ENCODE data around the gene PIK3R5. TPM values are rescaled to one million over a fixed set of nuclear protein-coding genes. Genes with fewer than 3 reads are reported as not detected.

Gene PIK3R5
- total and polyA plus RNA-seq, 2 donors (not counting 1 experiment from before 2014, with no cell fraction given), result 63.1 to 70.0 TPM

DNA sequence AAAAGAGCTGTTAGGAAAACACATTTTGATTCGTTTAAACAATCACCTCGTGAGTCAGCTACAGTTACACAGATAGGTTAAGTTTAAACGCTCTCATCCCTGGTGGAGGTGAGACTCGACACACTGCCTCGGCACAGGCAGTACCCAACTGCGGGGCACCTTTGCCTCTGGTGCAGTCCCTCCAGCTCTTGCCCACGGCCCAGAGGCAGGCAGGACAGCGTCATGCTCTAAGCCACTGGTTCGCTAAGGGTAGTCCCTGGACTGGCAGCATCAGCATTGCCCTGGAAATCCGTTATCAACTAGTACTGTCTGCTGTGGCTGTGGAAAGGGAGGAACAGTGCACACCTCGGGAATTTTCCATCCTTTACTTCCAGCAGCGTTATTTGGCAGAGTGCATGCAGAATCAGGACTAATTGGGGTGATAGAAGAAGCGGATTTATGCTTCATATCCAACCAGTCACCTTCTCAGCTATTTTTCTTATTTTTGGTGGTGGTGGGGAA is 94.4 kb downstream of the PIK3R5 start:
- peaks cover 27% of the 10 kb centered on the region for H3K4me1 Mint-ChIP-seq
- Histone ChIP-seq H3K4me2 (replicated peaks; ENCODE audit: low read depth, low read length, poor library complexity, severe bottlenecking) (no peak overlapping the region), H3K4me3 (ENCODE audit: control extremely low read depth in 1 of 5, extremely low read depth in 1 of 5, insufficient read depth in 1 of 5, low read depth in 2 of 5, low read length in 4 of 5) (no peak overlapping the region), H3K27ac (ENCODE audit: low read length in 2 of 2) (no peak overlapping the region), H3K9me3 (ENCODE audit: control extremely low read depth in 1 of 3, control insufficient read depth in 2 of 3, insufficient read depth in 1 of 3, low read length in 2 of 3) (no peaks in the 10 kb centered on the region), H3K4me1 (ENCODE audit: control insufficient read depth in 2 of 2, insufficient read depth in 2 of 2, low read length in 2 of 2) (peaks cover 5 to 25% of the 10 kb centered on the region in 2 donors), H3K36me3 (replicated peaks in 1 of 2; ENCODE audit: control extremely low read depth in 1 of 2, control insufficient read depth in 1 of 2, extremely low read depth in 1 of 2, insufficient read depth in 2 of 2, low read length in 1 of 2) (no peaks in the 10 kb centered on the region), H4K20me1 (ENCODE audit: control insufficient read depth, insufficient read depth, low read length, poor library complexity, severe bottlenecking) (no peaks in the 10 kb centered on the region), H3K27me3 (replicated peaks in 1 of 4; ENCODE audit: control extremely low read depth in 1 of 4, control insufficient read depth in 3 of 4, insufficient read depth in 4 of 4, low read length in 3 of 4) (no peaks in the 10 kb centered on the region), H3K79me2 (ENCODE audit: control insufficient read depth, insufficient read depth, low read length) (no peaks in the 10 kb centered on the region), H3K9ac (ENCODE audit: low read length) (no peak overlapping the region), H2AFZ (ENCODE audit: insufficient read depth, low read depth, low read length, poor library complexity, severe bottlenecking) (no peak overlapping the region)
- WGBS (ENCODE audit: insufficient coverage), result 96% methylated on average over 9 of the region's 13 CpGs
- intact Hi-C loops (cut with micrococcal nuclease), result no loop called here
- ChIA-PET CTCF (no interaction called here), POLR2A (no interaction called here)
- H3K4me3 Mint-ChIP-seq, result no peak overlapping the region
- TF ChIP-seq EZH2 (IDR thresholded peaks at IDR 0.05; ENCODE audit: borderline replicate concordance, insufficient read depth, low read depth, low read length, poor library complexity, severe bottlenecking), result no peak
- H3K27ac Mint-ChIP-seq, result no peak overlapping the region
- no peaks in the 10 kb centered on the region for H3K9me3 Mint-ChIP-seq (ENCODE audit: insufficient read depth)
- H3K27me3 Mint-ChIP-seq, result no peaks in the 10 kb centered on the region
- DNase-seq (no peak), ATAC-seq (ENCODE audit: low read depth) (no peak)

DNA sequence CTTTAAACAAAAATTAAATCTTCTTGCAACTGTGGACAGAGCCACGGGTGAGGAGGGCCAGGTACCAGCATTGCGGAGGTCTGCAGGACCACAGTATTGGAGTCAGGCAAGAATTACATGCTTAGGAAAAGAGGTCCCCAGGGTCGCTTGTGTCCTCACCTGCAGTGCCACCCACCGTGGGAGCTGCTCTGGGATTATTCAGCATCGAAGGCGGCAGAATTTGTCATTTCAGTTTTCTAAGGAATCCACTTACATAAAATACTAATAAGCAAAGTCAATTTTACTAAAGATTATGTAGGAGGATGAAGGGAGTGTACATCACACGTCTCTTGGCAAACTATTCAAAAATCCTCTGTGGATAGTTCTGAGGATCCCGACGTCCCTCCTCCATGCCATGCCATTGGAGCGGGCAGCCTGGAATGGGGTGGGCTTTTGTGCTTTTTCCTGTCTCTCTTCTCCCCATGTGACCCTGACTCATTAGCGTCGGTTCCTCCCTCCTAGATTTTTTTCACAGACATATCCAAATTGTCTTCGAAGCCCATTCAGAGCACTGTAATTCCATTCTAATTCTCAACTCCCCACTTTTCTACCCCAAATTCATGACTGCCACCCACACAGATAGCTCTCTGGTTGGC is 95.0 kb downstream of the PIK3R5 start:
- no peaks in the 10 kb centered on the region for H3K9me3 Mint-ChIP-seq (ENCODE audit: insufficient read depth)
- Histone ChIP-seq H3K27ac (ENCODE audit: low read length in 2 of 2) (no peak overlapping the region), H3K4me2 (replicated peaks; ENCODE audit: low read depth, low read length, poor library complexity, severe bottlenecking) (no peak overlapping the region), H3K4me3 (ENCODE audit: control extremely low read depth in 1 of 5, extremely low read depth in 1 of 5, insufficient read depth in 1 of 5, low read depth in 2 of 5, low read length in 4 of 5) (no peak overlapping the region), H3K9ac (ENCODE audit: low read length) (no peak overlapping the region), H3K79me2 (ENCODE audit: control insufficient read depth, insufficient read depth, low read length) (no peaks in the 10 kb centered on the region), H3K27me3 (replicated peaks in 1 of 4; ENCODE audit: control extremely low read depth in 1 of 4, control insufficient read depth in 3 of 4, insufficient read depth in 4 of 4, low read length in 3 of 4) (no peaks in the 10 kb centered on the region), H4K20me1 (ENCODE audit: control insufficient read depth, insufficient read depth, low read length, poor library complexity, severe bottlenecking) (no peaks in the 10 kb centered on the region), H3K4me1 (ENCODE audit: control insufficient read depth in 2 of 2, insufficient read depth in 2 of 2, low read length in 2 of 2) (peaks cover 5 to 28% of the 10 kb centered on the region in 2 donors), H3K36me3 (replicated peaks in 1 of 2; ENCODE audit: control extremely low read depth in 1 of 2, control insufficient read depth in 1 of 2, extremely low read depth in 1 of 2, insufficient read depth in 2 of 2, low read length in 1 of 2) (no peaks in the 10 kb centered on the region), H2AFZ (ENCODE audit: insufficient read depth, low read depth, low read length, poor library complexity, severe bottlenecking) (no peak overlapping the region), H3K9me3 (ENCODE audit: control extremely low read depth in 1 of 3, control insufficient read depth in 2 of 3, insufficient read depth in 1 of 3, low read length in 2 of 3) (no peaks in the 10 kb centered on the region)
- no peak overlapping the region for H3K4me3 Mint-ChIP-seq
- ChIA-PET CTCF (no interaction called here), POLR2A (no interaction called here)
- no peak overlapping the region for H3K27ac Mint-ChIP-seq
- DNase-seq, result no peak
- TF ChIP-seq EZH2 (IDR thresholded peaks at IDR 0.05; ENCODE audit: borderline replicate concordance, insufficient read depth, low read depth, low read length, poor library complexity, severe bottlenecking), result no peak
- TF ChIP-seq, protein P1, sequence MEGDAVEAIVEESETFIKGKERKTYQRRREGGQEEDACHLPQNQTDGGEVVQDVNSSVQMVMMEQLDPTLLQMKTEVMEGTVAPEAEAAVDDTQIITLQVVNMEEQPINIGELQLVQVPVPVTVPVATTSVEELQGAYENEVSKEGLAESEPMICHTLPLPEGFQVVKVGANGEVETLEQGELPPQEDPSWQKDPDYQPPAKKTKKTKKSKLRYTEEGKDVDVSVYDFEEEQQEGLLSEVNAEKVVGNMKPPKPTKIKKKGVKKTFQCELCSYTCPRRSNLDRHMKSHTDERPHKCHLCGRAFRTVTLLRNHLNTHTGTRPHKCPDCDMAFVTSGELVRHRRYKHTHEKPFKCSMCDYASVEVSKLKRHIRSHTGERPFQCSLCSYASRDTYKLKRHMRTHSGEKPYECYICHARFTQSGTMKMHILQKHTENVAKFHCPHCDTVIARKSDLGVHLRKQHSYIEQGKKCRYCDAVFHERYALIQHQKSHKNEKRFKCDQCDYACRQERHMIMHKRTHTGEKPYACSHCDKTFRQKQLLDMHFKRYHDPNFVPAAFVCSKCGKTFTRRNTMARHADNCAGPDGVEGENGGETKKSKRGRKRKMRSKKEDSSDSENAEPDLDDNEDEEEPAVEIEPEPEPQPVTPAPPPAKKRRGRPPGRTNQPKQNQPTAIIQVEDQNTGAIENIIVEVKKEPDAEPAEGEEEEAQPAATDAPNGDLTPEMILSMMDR (IDR thresholded peaks at IDR 0.05), result no peak
- no peak for ATAC-seq (ENCODE audit: low read depth)
- intact Hi-C loops (cut with micrococcal nuclease), result no loop called here
- 97% methylated on average over 11 of the region's 13 CpGs for WGBS (ENCODE audit: insufficient coverage)
- peaks cover 27% of the 10 kb centered on the region for H3K4me1 Mint-ChIP-seq
- H3K27me3 Mint-ChIP-seq, result no peaks in the 10 kb centered on the region

Data from B cell (primary cell).